LNCaP clone FGC (cell line): ENCODE results near the gene MTFP1.

Experiments used
- DNase-seq: peaks from one replicate; pipeline ENCODE4 v3.0.0-alpha.2; 2011; ENCODE audit warnings: low read depth
- H3K4me3 ChIP-seq: 2 replicates; pipeline ENCODE4 v1.5.1; 2011; ENCODE audit warnings: mild to moderate bottlenecking, low read depth, low read length, control low read depth
- CTCF ChIP-seq: IDR thresholded peaks from 2 replicates; pipeline ENCODE4 v1.5.1; 2012; ENCODE audit warnings: mild to moderate bottlenecking; ENCODE audit not compliant: control insufficient read depth, insufficient read depth; ENCODE audit errors: extremely low read depth

MTFP1 gene

GRCh38 chr22:30471616-30472318, 46.2 kb downstream of the MTFP1 start, which contains the start of gene SEC14L3:
Gene SEC14L3 (minus strand): TSS chr22:30472017. CDS start chr22:30471958, 59 bp downstream.
- no peak for TF ChIP-seq CTCF
- no peak for DNase-seq
- no peak within 1 kb of the TSS for H3K4me3 ChIP-seq

DNA sequence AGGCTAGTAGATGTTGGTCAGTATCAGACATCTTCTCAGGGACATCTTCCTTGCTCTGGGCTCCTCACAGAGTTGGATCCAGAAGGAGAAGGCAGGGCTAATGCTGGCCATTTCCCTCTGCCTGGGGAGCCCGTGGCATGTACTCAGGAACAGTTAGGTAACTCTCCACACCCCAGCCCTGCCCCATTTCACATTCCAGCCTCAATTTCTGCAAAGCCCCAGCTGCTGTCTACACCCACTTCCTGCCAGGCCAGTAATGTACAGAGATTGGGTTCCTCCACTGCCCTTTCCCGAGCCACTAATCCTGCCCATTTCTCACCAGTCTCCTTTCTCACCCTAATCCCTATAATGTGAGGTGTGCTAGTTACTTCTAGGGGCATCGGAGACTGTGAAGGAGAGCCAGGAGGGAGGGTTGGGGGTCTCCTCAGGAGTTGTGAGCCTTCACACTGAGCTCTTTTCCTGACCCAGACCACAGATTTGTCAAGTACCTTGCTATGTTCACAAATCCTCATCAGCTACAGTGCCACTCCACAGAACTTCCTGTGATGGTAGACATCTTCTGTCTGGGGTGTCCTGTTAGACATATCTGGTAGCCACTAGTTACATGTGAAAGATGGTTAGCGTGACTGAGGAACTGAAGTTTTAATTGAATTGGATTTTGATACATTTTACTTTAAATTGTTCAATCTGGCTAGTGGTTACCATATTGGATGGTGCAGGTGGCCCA, 47.6 kb downstream of the MTFP1 start:
- H3K4me3 ChIP-seq, result no peak overlapping the region
- TF ChIP-seq CTCF, result no peak
- DNase-seq, result no peak

GRCh38 chr22:30474121-30474520, 48.6 kb downstream of the MTFP1 start:
- TF ChIP-seq CTCF, result no peak
- H3K4me3 ChIP-seq, result no peak overlapping the region

GRCh38 chr22:30474683-30475424, 49.3 kb downstream of the MTFP1 start:
- TF ChIP-seq CTCF, result no peak
- DNase-seq, result no peak
- H3K4me3 ChIP-seq, result no peak overlapping the region

More at GRCh38 chr22:30474121-30474520, 48.6 kb downstream of the MTFP1 start:
- no peak for DNase-seq
